Muscle of leg (tissue), 11 donors: Measurements from ENCODE around the gene CCIN. TPM values are rescaled to one million over a fixed set of nuclear protein-coding genes. Genes with fewer than 3 reads are reported as not detected.
A peak's percentile ranks its signal among the peaks of the same experiment; 100 is the strongest.
"Not testable (repeated sequence)": the region's sequence is repeated elsewhere in the genome, so short reads cannot be mapped to it uniquely, and the experiment has no call there.

ENCODE experiments used
- DNase-seq: peaks from one replicate; pipeline ENCODE4 v3.0.0; 2013
- H3K27ac ChIP-seq: one replicate; pipeline ENCODE4 v1.5.1; 2013; ENCODE audit warnings: mild to moderate bottlenecking, low read length, control low read depth
- H3K27me3 ChIP-seq: one replicate; pipeline ENCODE4 v1.6.1; 2013; ENCODE audit warnings: low read length; ENCODE audit not compliant: control insufficient read depth, insufficient read depth
- H3K36me3 ChIP-seq: one replicate; pipeline ENCODE4 v1.6.1; 2013; ENCODE audit warnings: low read length; ENCODE audit not compliant: control insufficient read depth, insufficient read depth
- H3K4me1 ChIP-seq: one replicate; pipeline ENCODE4 v1.6.1; 2013; ENCODE audit warnings: low read length; ENCODE audit not compliant: control insufficient read depth, insufficient read depth
- H3K4me3 ChIP-seq: one replicate; pipeline ENCODE4 v1.5.1; 2013; ENCODE audit warnings: low read length, control low read depth
- H3K9me3 ChIP-seq: replicated peaks from 2 replicates; pipeline ENCODE4 v1.6.1; 2013; ENCODE audit warnings: low read depth, low read length; ENCODE audit not compliant: control insufficient read depth
- WGBS: methylation state at CpG from one replicate; pipeline ENCODE4 v1.1.5; 2013; ENCODE audit warnings: missing lambda C conversion rate; ENCODE audit not compliant: insufficient coverage; 5-methylcytosine and 5-hydroxymethylcytosine counted together
- polyA plus RNA-seq, 8 donors: library from polyadenylated mRNA; unstranded; fragments of 120-200 nt; gene quantifications; one replicate each; pipeline versions ENCODE4 v1.2.1 to v1.2.3, GENCODE V29; 2013; ENCODE audit warnings: inconsistent platforms in 1 of 8, low replicate concordance in 1 of 8; ENCODE audit not compliant: insufficient read length in 8 of 8, insufficient read depth in 1 of 8
- total RNA-seq: library from RNA; stranded (reverse); fragments of 120-200 nt; gene quantifications from one replicate; pipeline ENCODE4 v1.2.4, GENCODE V29; 2013

Gene CCIN
- total and polyA plus RNA-seq, 9 donors = 0.45 to 1.5 (median 0.87) TPM

- WGBS = 83% methylated on average over 11 of the region's 12 CpGs
- no peak overlapping the region for H3K27ac ChIP-seq
- DNase-seq = no peak
These were observed 40.0 kb upstream of the CCIN start for GRCh38 chr9:36129139-36129538.

GRCh38 chr9:36131666-36132065 is 37.5 kb upstream of the CCIN start:
- 80% methylated on average over 2 of the region's 7 CpGs for WGBS

More at GRCh38 chr9:36129139-36129538, 40.0 kb upstream of the CCIN start:
- Histone ChIP-seq H3K4me3 (no peak overlapping the region), H3K36me3 (no peaks in the 10 kb centered on the region), H3K27me3 (no peaks in the 10 kb centered on the region), H3K4me1 (no peaks in the 10 kb centered on the region), H3K9me3 (no peaks in the 10 kb centered on the region)

GRCh38 chr9:36132086-36132485 is 37.1 kb upstream of the CCIN start:
- Histone ChIP-seq H3K9me3 (no peaks in the 10 kb centered on the region), H3K27me3 (peaks cover 6% of the 10 kb centered on the region), H3K4me1 (peaks cover 8% of the 10 kb centered on the region), H3K4me3 (no peak overlapping the region), H3K36me3 (no peaks in the 10 kb centered on the region), H3K27ac (no peak overlapping the region)
- 58% methylated on average over 2 of the region's 3 CpGs for WGBS
- DNase-seq = no peak

More at GRCh38 chr9:36131666-36132065, 37.5 kb upstream of the CCIN start:
- H3K9me3 ChIP-seq, H3K4me1 ChIP-seq, H3K4me3 ChIP-seq, DNase-seq, H3K27ac ChIP-seq, H3K36me3 ChIP-seq, H3K27me3 ChIP-seq: not testable (repeated sequence)

- no peak for DNase-seq
- peaks cover 31% of the 10 kb centered on the region for H3K4me1 ChIP-seq
- H3K27me3 ChIP-seq = peaks cover 6% of the 10 kb centered on the region
- no peak overlapping the region for H3K27ac ChIP-seq
- WGBS = 65% methylated on average over 2 of the region's 9 CpGs
- H3K9me3 ChIP-seq = no peaks in the 10 kb centered on the region
- no peak overlapping the region for H3K4me3 ChIP-seq
- H3K36me3 ChIP-seq = no peaks in the 10 kb centered on the region
These were observed 34.3 kb upstream of the CCIN start for GRCh38 chr9:36134761-36135505.

- DNase-seq = no peak
- Histone ChIP-seq H3K36me3 (no peaks in the 10 kb centered on the region), H3K9me3 (no peaks in the 10 kb centered on the region), H3K27me3 (peaks cover 6% of the 10 kb centered on the region), H3K4me1 (peaks cover 40% of the 10 kb centered on the region), H3K4me3 (peak overlapping the region; percentile 87), H3K27ac (no peak overlapping the region)
- 4% methylated on average over 18 of the region's 18 CpGs for WGBS
These were observed 33.4 kb upstream of the CCIN start for GRCh38 chr9:36135741-36136271.

GRCh38 chr9:36136272-36136893 is 32.8 kb upstream of the CCIN start, which contains the start of gene GLIPR2:
Gene GLIPR2 (plus strand): TSS chr9:36136733. CDS start chr9:36136779, 46 bp downstream.
- peaks cover 45% of the 10 kb centered on the region for H3K4me1 ChIP-seq
- peak; percentile 91 for DNase-seq
- peak within 1 kb of the TSS; percentile 83 for H3K27ac ChIP-seq
- peaks cover 6% of the 10 kb centered on the region for H3K27me3 ChIP-seq
- H3K4me3 ChIP-seq = peak within 1 kb of the TSS; percentile 87
- H3K36me3 ChIP-seq = no peaks in the 10 kb centered on the region
- WGBS = under 1% methylated on average over 83 of the region's 83 CpGs
- no peaks in the 10 kb centered on the region for H3K9me3 ChIP-seq

- WGBS = under 1% methylated on average over 40 of the region's 40 CpGs
- H3K4me1 ChIP-seq = peaks cover 51% of the 10 kb centered on the region
- peaks cover 6% of the 10 kb centered on the region for H3K27me3 ChIP-seq
- H3K4me3 ChIP-seq = peak overlapping the region; percentile 87
- peak overlapping the region; percentile 83 for H3K27ac ChIP-seq
- no peaks in the 10 kb centered on the region for H3K9me3 ChIP-seq
- peak; percentile 64 for DNase-seq
- H3K36me3 ChIP-seq = peaks cover 4% of the 10 kb centered on the region
These were observed 32.2 kb upstream of the CCIN start for GRCh38 chr9:36136894-36137391.

GRCh38 chr9:36137392-36138004 is 31.7 kb upstream of the CCIN start:
- H3K27ac ChIP-seq = peak overlapping the region; percentile 83
- peak; percentile 74 for DNase-seq
- peaks cover 56% of the 10 kb centered on the region for H3K4me1 ChIP-seq
- H3K4me3 ChIP-seq = peak overlapping the region; percentile 87
- no peaks in the 10 kb centered on the region for H3K9me3 ChIP-seq
- H3K27me3 ChIP-seq = peaks cover 6% of the 10 kb centered on the region
- peaks cover 9% of the 10 kb centered on the region for H3K36me3 ChIP-seq
- 16% methylated on average over 12 of the region's 12 CpGs for WGBS

GRCh38 chr9:36138496-36138895 is 30.7 kb upstream of the CCIN start:
- H3K36me3 ChIP-seq = peaks cover 14% of the 10 kb centered on the region
- DNase-seq = no peak
- peaks cover 65% of the 10 kb centered on the region for H3K4me1 ChIP-seq
- H3K9me3 ChIP-seq = no peaks in the 10 kb centered on the region
- WGBS = 90% methylated on average over 7 of the region's 10 CpGs
- H3K4me3 ChIP-seq = no peak overlapping the region
- no peak overlapping the region for H3K27ac ChIP-seq
- H3K27me3 ChIP-seq = peaks cover 6% of the 10 kb centered on the region

GRCh38 chr9:36138901-36139300 is 30.3 kb upstream of the CCIN start:
- H3K4me1 ChIP-seq = peaks cover 68% of the 10 kb centered on the region
- no peak for DNase-seq
- 86% methylated on average over 5 of the region's 5 CpGs for WGBS
- H3K36me3 ChIP-seq = peaks cover 18% of the 10 kb centered on the region
- no peak overlapping the region for H3K27ac ChIP-seq
- H3K4me3 ChIP-seq = no peak overlapping the region
- no peaks in the 10 kb centered on the region for H3K9me3 ChIP-seq
- H3K27me3 ChIP-seq = peaks cover 6% of the 10 kb centered on the region
